Skin epidermis (tissue), 12 donors: ENCODE data around the gene MRPL9.

ENCODE experiments used
- H3K27ac ChIP-seq, 21 experiments: fragments of 200-600 bp; sonication (generic) in 11 of 21; one replicate each; pipeline ENCODE4 v1.5.0; 2020; ENCODE audit warnings: mild to moderate bottlenecking in 3 of 21, inconsistent platforms in 2 of 21, moderate library complexity in 2 of 21
- H3K4me3 ChIP-seq, 7 experiments: fragments of 200-600 bp; sonication (generic) in 2 of 7; one replicate each; pipeline ENCODE4 v1.5.0; 2020; ENCODE audit warnings: inconsistent platforms in 2 of 7, mild to moderate bottlenecking in 2 of 7, moderate library complexity in 1 of 7

The MRPL9 gene

GRCh38 chr1:151715726-151716404 lies 47.4 kb downstream of the MRPL9 start:
- H3K27ac ChIP-seq, result no peak overlapping the region

DNA sequence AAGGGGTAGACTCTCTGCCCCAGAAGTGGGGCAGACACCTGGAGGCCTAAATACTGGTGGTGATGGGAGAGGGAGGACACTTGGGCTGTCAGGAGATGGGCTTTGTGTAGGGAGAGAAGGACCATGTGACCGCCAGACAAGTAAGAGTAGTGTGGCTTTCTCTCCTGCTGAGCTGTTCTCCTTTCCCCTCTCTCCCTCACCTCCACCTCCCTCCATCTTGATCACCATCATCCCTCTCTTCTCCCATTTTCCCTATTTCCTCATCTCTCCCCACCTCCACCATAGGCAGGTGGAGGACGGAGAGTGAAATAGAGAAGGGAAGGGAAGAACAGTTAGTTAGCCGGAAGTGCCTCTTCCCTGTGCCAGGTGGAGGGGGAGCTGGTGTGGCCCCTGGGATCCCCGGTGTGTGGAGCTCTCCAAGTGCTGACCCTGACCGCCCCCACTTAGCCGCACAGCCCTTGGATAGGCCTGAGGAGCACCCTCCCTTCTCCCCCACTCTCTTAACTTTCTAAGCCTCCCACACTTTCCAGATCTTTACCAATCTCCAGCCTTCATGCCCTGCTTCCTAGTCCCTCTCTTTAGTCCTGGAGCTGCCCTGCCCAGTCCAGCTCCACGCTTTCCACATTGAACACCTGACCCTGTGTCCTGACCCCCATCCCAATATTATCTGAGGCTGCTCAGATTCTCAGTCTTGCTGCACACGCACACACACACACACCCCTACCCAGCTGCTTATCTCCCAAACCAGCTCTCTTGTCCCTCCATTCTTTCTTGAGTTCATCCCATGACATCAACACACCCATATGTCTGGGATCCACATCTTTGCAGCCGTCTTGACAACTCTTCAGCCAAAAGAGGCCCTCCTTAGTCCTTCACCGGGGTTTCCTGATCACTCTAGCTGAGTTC lies 48.2 kb downstream of the MRPL9 start:
- Histone ChIP-seq H3K27ac (no peak overlapping the region), H3K4me3 (no peak overlapping the region)

More at GRCh38 chr1:151715726-151716404, 47.4 kb downstream of the MRPL9 start:
- no peak overlapping the region for H3K4me3 ChIP-seq

GRCh38 chr1:151713874-151714273 lies 49.4 kb downstream of the MRPL9 start:
- H3K27ac ChIP-seq, result no peak overlapping the region

GRCh38 chr1:151713044-151713443 lies 50.3 kb downstream of the MRPL9 start:
- Histone ChIP-seq H3K4me3 (no peak overlapping the region), H3K27ac (no peak overlapping the region)

More at GRCh38 chr1:151713874-151714273, 49.4 kb downstream of the MRPL9 start:
- no peak overlapping the region for H3K4me3 ChIP-seq

DNA sequence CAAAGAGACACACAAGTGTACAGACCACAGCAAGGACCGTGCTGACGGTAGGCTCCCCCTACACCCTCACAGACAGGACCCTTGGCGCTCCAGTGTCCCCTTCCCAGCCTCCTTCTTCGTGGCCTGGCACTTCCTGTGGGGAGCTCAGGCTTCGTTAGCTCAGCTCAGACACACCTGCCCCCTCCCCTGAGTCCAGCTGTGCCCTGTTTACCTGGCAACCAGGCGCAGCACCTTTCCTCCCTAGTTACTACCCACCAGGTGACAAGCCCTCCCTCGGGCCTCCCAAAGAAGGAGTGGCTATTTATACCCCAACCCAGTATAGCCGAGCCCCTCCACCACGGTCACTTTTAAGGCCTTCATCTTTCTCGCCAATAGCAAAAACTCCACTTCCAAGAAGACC lies 51.3 kb downstream of the MRPL9 start:
- Histone ChIP-seq H3K4me3 (no peak overlapping the region), H3K27ac (no peak overlapping the region)

DNA sequence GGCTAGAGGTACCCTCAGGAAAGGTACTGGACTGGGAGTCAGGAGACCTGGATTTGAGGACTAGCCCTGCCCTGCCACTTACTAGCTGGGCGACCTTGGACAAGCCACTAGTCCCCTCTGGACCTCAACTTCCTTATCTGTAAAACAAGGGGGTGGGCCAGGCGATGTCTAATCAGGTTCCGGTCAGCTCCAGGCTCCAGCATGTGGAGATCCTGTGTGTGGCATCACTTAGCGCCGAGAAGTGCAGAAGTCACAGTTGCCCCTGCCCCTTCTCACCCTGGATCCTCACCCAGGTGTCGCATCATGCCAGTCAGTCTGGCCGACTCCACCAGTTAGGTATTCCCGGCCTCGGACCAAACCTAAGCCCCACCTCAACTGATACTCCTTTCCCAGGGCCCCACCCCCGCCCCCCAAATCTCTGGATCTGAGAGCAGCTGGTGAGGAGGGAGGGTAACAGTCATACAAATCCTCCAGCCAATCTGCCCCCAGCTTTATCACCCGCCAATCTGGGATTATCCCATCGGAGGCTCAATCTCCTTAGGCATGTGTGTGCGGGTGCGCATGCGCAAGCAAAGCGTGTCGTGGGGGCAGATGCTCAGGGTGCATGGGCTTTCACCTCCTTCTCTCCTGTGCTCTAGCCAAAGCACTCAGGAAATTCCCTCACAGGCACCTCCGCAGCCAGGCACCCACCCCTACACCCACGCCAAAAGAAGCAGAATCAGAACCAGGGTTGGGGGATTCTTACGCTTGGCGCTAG lies 52.1 kb downstream of the MRPL9 start:
- H3K27ac ChIP-seq, result no peak overlapping the region
- H3K4me3 ChIP-seq, result no peak overlapping the region

DNA sequence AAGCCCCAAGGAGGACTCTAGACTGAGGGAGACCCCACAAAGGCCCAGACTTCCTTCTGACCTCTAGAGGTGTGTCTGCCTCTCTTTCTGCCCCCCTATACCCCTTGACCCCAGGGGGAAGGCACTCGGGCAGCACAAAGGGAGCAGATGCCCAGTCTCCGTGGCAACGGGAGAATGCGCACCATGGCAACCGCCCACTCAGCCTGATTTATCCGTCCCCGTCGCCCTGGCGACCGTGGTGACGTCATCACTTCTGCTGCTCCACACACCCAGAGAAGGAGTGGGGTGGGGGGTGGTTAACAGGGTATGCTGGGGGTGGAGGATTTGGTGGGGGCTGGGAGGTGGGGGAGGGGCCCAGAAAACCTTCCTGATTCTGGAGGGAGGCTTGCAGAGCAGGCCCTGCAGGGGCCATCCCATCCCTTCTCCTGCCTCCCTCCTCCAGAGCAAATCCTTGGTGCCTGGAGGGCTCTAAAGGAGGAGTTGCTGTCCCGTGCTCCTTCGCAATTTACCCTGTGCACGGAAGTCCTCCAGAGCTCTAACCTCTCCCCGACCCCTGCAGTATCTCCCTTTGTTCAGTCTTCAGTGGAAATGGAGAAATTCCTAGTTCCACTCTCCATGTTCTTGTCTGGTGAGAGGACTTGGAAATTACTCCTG lies 53.0 kb downstream of the MRPL9 start:
- Histone ChIP-seq H3K4me3 (no peak overlapping the region), H3K27ac (no peak overlapping the region)
